Stimulated activated CD4-positive, alpha-beta T cell treated with anti-CD3 and anti-CD28 coated beads, Interleukin-4, amount 100 ng/mL, for 48 hours (primary cell): ENCODE measurements around the gene DOK4.
A peak's percentile ranks its signal among the peaks of the same experiment; 100 is the strongest.

Source experiments
- DNase-seq, 2 donors: peaks; one replicate each; pipeline ENCODE4 v3.0.0-alpha.2; 2020; ENCODE audit warnings: low read depth in 2 of 2

DOK4 gene

GRCh38 chr16:57485916-57486857 is at the start of gene DOK4:
Gene DOK4 (minus strand): TSS chr16:57486493. CDS start chr16:57479507, 6,986 bp downstream.
- peak; percentile 82 to 84 for DNase-seq

- peak; percentile 86 to 92 for DNase-seq
Measured at GRCh38 chr16:57535680-57536305, 49.5 kb upstream of the DOK4 start.

GRCh38 chr16:57534881-57535658 is 48.8 kb upstream of the DOK4 start:
- DNase-seq, result no peak

GRCh38 chr16:57534337-57534880 is 48.1 kb upstream of the DOK4 start:
- no peak for DNase-seq

- no peak for DNase-seq
Measured at GRCh38 chr16:57533431-57534336, 47.4 kb upstream of the DOK4 start.

GRCh38 chr16:57532266-57532625 is 46.0 kb upstream of the DOK4 start:
- DNase-seq, result no peak

- DNase-seq, result no peak
Measured at GRCh38 chr16:57531635-57532265, 45.5 kb upstream of the DOK4 start.

GRCh38 chr16:57531253-57531575 is 44.9 kb upstream of the DOK4 start:
- DNase-seq, result no peak

- DNase-seq, result no peak
Measured at GRCh38 chr16:57530522-57531252, 44.4 kb upstream of the DOK4 start.

GRCh38 chr16:57530104-57530521 is 43.8 kb upstream of the DOK4 start:
- DNase-seq, result peak; percentile 47 to 52

GRCh38 chr16:57529391-57530103 is 43.3 kb upstream of the DOK4 start:
- DNase-seq, result no peak

GRCh38 chr16:57528499-57529390 is 42.5 kb upstream of the DOK4 start:
- no peak for DNase-seq

GRCh38 chr16:57527610-57528360 is 41.5 kb upstream of the DOK4 start:
- DNase-seq, result no peak

- DNase-seq, result no peak
Measured at GRCh38 chr16:57527027-57527426, 40.7 kb upstream of the DOK4 start.

GRCh38 chr16:57526498-57526897 is 40.2 kb upstream of the DOK4 start:
- no peak for DNase-seq

- DNase-seq, result no peak
Measured at GRCh38 chr16:57525761-57526160, 39.5 kb upstream of the DOK4 start.

- no peak for DNase-seq
Measured at GRCh38 chr16:57522960-57523359, 36.7 kb upstream of the DOK4 start.
